Spleen (tissue), 7 donors: Measurements from ENCODE around the gene PXK.

ENCODE experiments used
- POLR2A ChIP-seq, 3 donors: fragments of 450-650 bp; IDR thresholded peaks; one replicate each; pipeline ENCODE4 v1.5.1; 2017; ENCODE audit warnings: antibody characterized with exemption in 3 of 3, mild to moderate bottlenecking in 1 of 3
- POLR2AphosphoS5 ChIP-seq, 3 donors: sonication (generic); formaldehyde crosslinking; IDR thresholded peaks; one replicate each; pipeline ENCODE4 v1.5.1; 2017; ENCODE audit warnings: antibody characterized with exemption in 3 of 3
- TF ChIP-seq, protein P1 (sequence below), 11 experiments: fragments of 200-600 bp in 7 of 11; fragments of 450-650 bp in 4 of 11; sonication (generic) in 4 of 11; IDR thresholded peaks in 8 of 11; conservative IDR thresholded peaks in 3 of 11; 1 replicate in 7 of 11; 2 replicates in 4 of 11; pipeline versions ENCODE4 v1.4.0 to v1.8.0; 2016 to 2021; ENCODE audit warnings: antibody characterized with exemption in 11 of 11, inconsistent platforms in 4 of 11, mild to moderate bottlenecking in 1 of 11
- donor health status: DM: no; HTN: no; CAD: no; lungs with moderate emphysema.
- donor health status: DM: no; HTN: no; CAD: no.
- donor health status: DM: no; HTN: no; CAD: no.

- TF ChIP-seq, protein P1, sequence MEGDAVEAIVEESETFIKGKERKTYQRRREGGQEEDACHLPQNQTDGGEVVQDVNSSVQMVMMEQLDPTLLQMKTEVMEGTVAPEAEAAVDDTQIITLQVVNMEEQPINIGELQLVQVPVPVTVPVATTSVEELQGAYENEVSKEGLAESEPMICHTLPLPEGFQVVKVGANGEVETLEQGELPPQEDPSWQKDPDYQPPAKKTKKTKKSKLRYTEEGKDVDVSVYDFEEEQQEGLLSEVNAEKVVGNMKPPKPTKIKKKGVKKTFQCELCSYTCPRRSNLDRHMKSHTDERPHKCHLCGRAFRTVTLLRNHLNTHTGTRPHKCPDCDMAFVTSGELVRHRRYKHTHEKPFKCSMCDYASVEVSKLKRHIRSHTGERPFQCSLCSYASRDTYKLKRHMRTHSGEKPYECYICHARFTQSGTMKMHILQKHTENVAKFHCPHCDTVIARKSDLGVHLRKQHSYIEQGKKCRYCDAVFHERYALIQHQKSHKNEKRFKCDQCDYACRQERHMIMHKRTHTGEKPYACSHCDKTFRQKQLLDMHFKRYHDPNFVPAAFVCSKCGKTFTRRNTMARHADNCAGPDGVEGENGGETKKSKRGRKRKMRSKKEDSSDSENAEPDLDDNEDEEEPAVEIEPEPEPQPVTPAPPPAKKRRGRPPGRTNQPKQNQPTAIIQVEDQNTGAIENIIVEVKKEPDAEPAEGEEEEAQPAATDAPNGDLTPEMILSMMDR (IDR thresholded peaks at IDR 0.05 in 8 of 11, conservative IDR thresholded peaks at IDR 0.05 in 3 of 11) = no peak
- no peak for TF ChIP-seq POLR2A (IDR thresholded peaks at IDR 0.05)
- no peak for TF ChIP-seq POLR2AphosphoS5 (IDR thresholded peaks at IDR 0.05)
Observed at GRCh38 chr3:58317811-58318210, 14.9 kb upstream of the PXK start.
